Immature natural killer cell (primary cell): ENCODE measurements around the gene TRRAP. TPM values are rescaled to one million over a fixed set of nuclear protein-coding genes. Genes with fewer than 3 reads are reported as not detected.
A peak's percentile ranks its signal among the peaks of the same experiment; 100 is the strongest.
"Not testable (repeated sequence)": the region's sequence is repeated elsewhere in the genome, so short reads cannot be mapped to it uniquely, and the experiment has no call there.

Experiments
- DNase-seq, 3 donors: peaks; one replicate each; pipeline ENCODE4 v3.0.0; 2022; ENCODE audit warnings: mixed read lengths in 1 of 3
- H3K27ac Mint-ChIP-seq, 6 donors: one replicate each; pipeline ENCODE4 v1.8.0; 2020; ENCODE audit warnings: mixed read lengths in 6 of 6, mild to moderate bottlenecking in 5 of 6, inconsistent platforms in 4 of 6, moderate library complexity in 3 of 6
- H3K27me3 Mint-ChIP-seq, 3 donors: one replicate each; pipeline ENCODE4 v1.8.0; 2020 to 2021; ENCODE audit warnings: low read depth in 3 of 3, mild to moderate bottlenecking in 3 of 3, mixed read lengths in 3 of 3, moderate library complexity in 3 of 3, inconsistent platforms in 1 of 3
- H3K36me3 Mint-ChIP-seq, 3 donors: one replicate each; pipeline ENCODE4 v1.8.0; 2020; ENCODE audit warnings: mixed read lengths in 3 of 3, inconsistent platforms in 2 of 3, mild to moderate bottlenecking in 2 of 3
- H3K4me1 Mint-ChIP-seq, 2 donors: one replicate each; pipeline ENCODE4 v1.8.0; 2020; ENCODE audit warnings: inconsistent platforms in 2 of 2, mild to moderate bottlenecking in 2 of 2, mixed read lengths in 2 of 2, moderate library complexity in 1 of 2
- H3K4me3 Mint-ChIP-seq, 5 donors: one replicate each; pipeline ENCODE4 v1.8.0; 2020; ENCODE audit warnings: mild to moderate bottlenecking in 5 of 5, mixed read lengths in 5 of 5, inconsistent platforms in 3 of 5, moderate library complexity in 3 of 5
- H3K9me3 Mint-ChIP-seq, 6 donors: one replicate each; pipeline ENCODE4 v1.8.0; 2020; ENCODE audit warnings: mild to moderate bottlenecking in 6 of 6, mixed read lengths in 6 of 6, inconsistent platforms in 4 of 6, moderate library complexity in 3 of 6
- polyA plus RNA-seq, 3 donors: library from polyadenylated mRNA; unstranded; fragments of 300-500 nt; fragmentation: Illumina TruSeq; gene quantifications; one replicate each; pipeline ENCODE4 v1.2.3, GENCODE V29; 2021

TRRAP gene
- polyA plus RNA-seq: 1 to 10 TPM; 1.6 to 6.0 (median 1.8) TPM

DNA sequence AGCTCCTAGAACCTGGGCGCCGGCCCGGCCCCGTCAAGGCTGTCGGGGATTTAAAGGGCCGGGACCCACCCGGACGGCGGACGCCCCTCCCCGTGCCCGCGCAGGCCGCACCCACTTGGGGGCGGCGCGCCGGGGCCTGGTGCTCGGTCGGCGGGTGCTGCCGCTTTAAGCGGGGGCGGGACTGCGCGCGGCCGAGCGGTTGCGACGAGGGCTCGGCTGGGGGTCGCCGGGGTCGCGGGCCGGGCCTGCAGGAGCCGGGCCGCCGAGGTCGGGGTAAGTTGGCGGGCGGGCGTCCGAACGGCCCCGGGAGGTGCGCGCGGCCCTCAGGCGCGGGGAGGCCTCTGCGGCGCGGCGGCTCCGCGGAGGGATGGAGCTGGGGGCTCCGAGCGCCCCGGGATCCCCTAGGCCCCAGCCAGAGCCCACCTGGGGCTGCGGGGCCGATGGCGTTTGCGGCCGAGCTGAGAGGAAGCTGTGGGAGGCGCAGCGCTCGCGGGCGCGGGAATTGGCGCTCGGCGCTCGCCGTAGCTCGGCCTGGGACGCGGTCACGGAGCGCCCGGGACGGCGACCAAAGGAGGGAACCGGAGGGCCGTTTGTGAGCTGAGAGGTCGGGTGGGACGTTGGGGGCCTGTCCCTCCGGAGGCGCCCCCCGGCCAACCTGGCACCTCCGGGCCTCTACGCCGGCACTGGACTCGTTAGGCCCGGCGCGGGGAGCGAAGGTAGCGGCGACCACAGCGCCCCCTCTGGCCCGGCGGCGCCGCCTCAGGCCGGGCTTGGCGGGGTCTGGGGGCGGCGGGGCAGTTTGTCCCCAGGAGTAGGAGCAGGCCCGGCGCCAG, at the start of gene TRRAP:
Gene TRRAP, plus strand, starts transcription at position 168 of the 833 bp plus-strand sequence. CDS start 2,619 bp downstream, outside the sequence.
- Mint-ChIP-seq H3K9me3 (peaks cover 0 to 2% (median 0%) of the 10 kb centered on the region in 6 donors), H3K4me1 (peaks cover 17 to 18% of the 10 kb centered on the region in 2 donors), H3K27ac (peak within 1 kb of the TSS; percentile 88 to 96 (median 94)), H3K4me3 (peak within 1 kb of the TSS; percentile 95 to 98 (median 96)), H3K36me3 (peaks cover 4 to 15% (median 5%) of the 10 kb centered on the region in 3 donors), H3K27me3 (peaks cover 7 to 19% (median 9%) of the 10 kb centered on the region in 3 donors)
- peak; percentile 79 to 85 (median 84) for DNase-seq

GRCh38 chr7:98830972-98831548, 47.3 kb upstream of the TRRAP start:
- H3K27me3 Mint-ChIP-seq: peaks cover 0 to 4% (median 2%) of the 10 kb centered on the region in 3 donors
- no peaks in the 10 kb centered on the region for H3K9me3 Mint-ChIP-seq
- no peak overlapping the region for H3K27ac Mint-ChIP-seq
- no peak for DNase-seq
- no peaks in the 10 kb centered on the region for H3K36me3 Mint-ChIP-seq
- no peaks in the 10 kb centered on the region for H3K4me1 Mint-ChIP-seq
- no peak overlapping the region for H3K4me3 Mint-ChIP-seq

DNA sequence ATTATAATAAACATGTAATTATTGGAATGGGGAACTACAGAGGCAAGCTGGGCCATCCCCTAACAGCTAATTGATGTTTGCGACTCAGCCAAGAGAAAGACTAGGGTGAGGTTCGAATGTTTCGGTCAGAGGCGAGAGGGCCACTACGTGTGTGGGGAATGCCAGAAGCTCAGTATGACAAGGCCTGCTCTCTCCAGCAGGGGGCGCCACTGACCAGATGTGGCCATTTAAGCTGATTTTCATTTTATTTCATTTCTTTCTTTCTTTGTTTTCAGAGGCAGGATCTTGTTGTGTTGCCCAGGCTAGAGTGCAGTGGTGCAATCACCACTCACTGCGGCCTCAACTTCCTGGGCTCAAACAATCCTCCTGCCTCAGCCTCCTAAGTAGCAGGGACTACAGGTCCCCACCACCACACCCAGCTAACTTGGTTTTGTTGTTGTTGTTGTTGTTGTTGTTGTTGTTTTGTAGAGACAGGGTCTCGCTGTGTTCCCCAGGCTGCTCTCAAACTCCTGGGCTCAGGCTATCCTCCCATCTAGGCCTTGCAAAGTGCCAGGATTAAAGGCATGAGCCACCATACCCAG, 46.6 kb upstream of the TRRAP start:
- H3K9me3 Mint-ChIP-seq: no peaks in the 10 kb centered on the region
- peak in 1 of 3 donors; percentile 7 for DNase-seq
- H3K27me3 Mint-ChIP-seq: peaks cover 0 to 4% (median 2%) of the 10 kb centered on the region in 3 donors
- H3K27ac Mint-ChIP-seq: no peak overlapping the region
- no peaks in the 10 kb centered on the region for H3K4me1 Mint-ChIP-seq
- no peak overlapping the region for H3K4me3 Mint-ChIP-seq
- H3K36me3 Mint-ChIP-seq: no peaks in the 10 kb centered on the region

DNA sequence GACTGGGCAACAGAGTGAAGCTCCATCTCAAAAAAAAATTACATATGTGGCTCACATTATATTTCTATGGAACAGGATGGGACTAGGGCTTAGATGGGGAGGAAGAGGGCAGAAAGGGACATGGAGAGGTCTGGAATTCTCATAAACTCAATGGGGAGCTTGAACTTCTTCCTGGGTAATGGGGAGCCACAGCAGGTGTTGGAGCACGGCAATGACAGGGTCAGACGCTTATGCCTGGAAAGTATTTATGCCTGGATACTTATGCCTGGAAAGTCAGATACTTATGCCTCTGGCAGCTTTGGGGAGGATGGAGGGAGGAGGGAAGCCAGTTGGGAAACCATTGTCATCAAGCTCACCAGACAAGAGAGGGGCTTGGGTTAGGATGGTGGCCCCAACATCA, 45.3 kb upstream of the TRRAP start:
- H3K4me3 Mint-ChIP-seq: no peak overlapping the region
- H3K27ac Mint-ChIP-seq: no peak overlapping the region
- H3K9me3 Mint-ChIP-seq: no peaks in the 10 kb centered on the region
- no peaks in the 10 kb centered on the region for H3K4me1 Mint-ChIP-seq
- peaks cover 2 to 6% (median 4%) of the 10 kb centered on the region in 3 donors for H3K27me3 Mint-ChIP-seq
- no peaks in the 10 kb centered on the region for H3K36me3 Mint-ChIP-seq
- no peak for DNase-seq

DNA sequence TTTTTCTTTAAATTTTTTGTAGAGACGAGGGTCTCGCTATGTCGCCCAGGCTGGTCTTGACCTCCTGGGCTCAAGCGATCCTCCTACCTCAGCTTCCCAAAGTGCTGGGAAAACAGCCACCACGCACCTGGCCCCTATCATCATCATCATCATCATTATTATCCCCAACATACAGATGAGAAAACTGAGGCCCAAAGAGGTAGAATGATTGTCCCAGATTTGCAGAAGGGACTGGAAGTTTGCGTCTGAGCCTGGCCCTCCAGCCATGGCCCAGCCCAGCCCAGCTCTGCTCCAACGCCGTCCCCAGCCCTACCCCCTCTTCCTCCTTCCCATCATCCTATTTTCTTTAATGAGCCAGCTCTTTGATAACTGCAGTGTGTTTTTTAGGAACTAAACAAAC, 43.4 kb upstream of the TRRAP start:
- Mint-ChIP-seq H3K9me3 (no peaks in the 10 kb centered on the region), H3K4me3 (no peak overlapping the region), H3K4me1 (no peaks in the 10 kb centered on the region), H3K36me3 (no peaks in the 10 kb centered on the region), H3K27ac (no peak overlapping the region), H3K27me3 (peaks cover 1 to 6% (median 5%) of the 10 kb centered on the region in 3 donors)
- DNase-seq: no peak

- H3K4me3 Mint-ChIP-seq: no peak overlapping the region
- DNase-seq: no peak
- no peak overlapping the region for H3K27ac Mint-ChIP-seq
- H3K36me3 Mint-ChIP-seq: no peaks in the 10 kb centered on the region
- peaks cover 1 to 10% (median 6%) of the 10 kb centered on the region in 3 donors for H3K27me3 Mint-ChIP-seq
- no peaks in the 10 kb centered on the region for H3K4me1 Mint-ChIP-seq
- H3K9me3 Mint-ChIP-seq: no peaks in the 10 kb centered on the region
These were observed 41.3 kb upstream of the TRRAP start for GRCh38 chr7:98836811-98837629.

- Mint-ChIP-seq H3K4me1 (no peaks in the 10 kb centered on the region), H3K27ac (no peak overlapping the region), H3K4me3 (no peak overlapping the region), H3K27me3 (peaks cover 1 to 10% (median 6%) of the 10 kb centered on the region in 3 donors), H3K9me3 (no peaks in the 10 kb centered on the region), H3K36me3 (no peaks in the 10 kb centered on the region)
- no peak for DNase-seq
These were observed 40.7 kb upstream of the TRRAP start for GRCh38 chr7:98837630-98837972.

DNA sequence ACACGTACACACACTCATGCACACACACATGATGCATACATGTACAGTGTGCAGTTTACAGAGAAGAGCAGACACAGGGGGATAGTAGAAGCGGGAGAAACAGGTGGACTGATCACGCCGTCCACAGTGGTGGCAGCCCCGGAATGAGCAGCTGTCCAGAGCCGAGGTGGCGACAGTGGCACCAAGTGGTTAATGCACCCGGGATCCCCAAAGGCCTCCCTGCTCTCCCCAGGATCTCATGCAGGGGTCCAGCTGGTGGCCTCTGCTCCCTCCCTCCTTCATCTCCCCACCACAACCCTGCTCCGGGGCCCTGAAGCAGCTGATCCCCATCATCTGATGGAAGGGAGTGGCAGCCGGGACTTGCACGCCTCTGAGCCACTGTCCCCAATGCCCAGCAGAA, 38.2 kb upstream of the TRRAP start:
- Mint-ChIP-seq H3K4me3 (no peak overlapping the region), H3K9me3 (no peaks in the 10 kb centered on the region)

DNA sequence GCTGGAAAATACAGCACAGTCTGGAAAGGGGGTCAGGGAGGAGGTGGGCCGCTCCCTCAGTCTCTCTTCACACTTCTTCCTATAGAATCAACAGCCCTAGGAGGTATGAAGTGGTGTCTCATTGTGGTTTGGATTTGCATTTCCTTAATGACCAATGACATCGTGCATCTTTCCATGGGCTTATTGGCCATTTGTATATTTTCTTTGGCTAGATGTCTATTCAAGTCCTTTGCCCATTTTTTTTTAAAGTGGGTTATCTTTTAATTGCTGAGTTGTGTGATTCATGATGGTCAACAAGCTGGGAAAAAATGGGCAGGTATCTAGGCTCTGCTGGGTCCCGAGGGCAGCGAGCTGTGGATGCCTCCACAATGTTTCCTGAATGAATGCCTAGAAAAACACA, 37.6 kb upstream of the TRRAP start:
- H3K27me3 Mint-ChIP-seq: peaks cover 3 to 8% (median 8%) of the 10 kb centered on the region in 3 donors
- DNase-seq: no peak
- no peaks in the 10 kb centered on the region for H3K4me1 Mint-ChIP-seq
- H3K9me3 Mint-ChIP-seq: no peaks in the 10 kb centered on the region
- H3K36me3 Mint-ChIP-seq: no peaks in the 10 kb centered on the region
- no peak overlapping the region for H3K4me3 Mint-ChIP-seq
- H3K27ac Mint-ChIP-seq: no peak overlapping the region

More for the DNA sequence above, 38.2 kb upstream of the TRRAP start:
- DNase-seq: no peak
- peaks cover 3 to 10% (median 8%) of the 10 kb centered on the region in 3 donors for H3K27me3 Mint-ChIP-seq
- H3K27ac Mint-ChIP-seq: no peak overlapping the region
- no peaks in the 10 kb centered on the region for H3K36me3 Mint-ChIP-seq
- H3K4me1 Mint-ChIP-seq: no peaks in the 10 kb centered on the region

DNA sequence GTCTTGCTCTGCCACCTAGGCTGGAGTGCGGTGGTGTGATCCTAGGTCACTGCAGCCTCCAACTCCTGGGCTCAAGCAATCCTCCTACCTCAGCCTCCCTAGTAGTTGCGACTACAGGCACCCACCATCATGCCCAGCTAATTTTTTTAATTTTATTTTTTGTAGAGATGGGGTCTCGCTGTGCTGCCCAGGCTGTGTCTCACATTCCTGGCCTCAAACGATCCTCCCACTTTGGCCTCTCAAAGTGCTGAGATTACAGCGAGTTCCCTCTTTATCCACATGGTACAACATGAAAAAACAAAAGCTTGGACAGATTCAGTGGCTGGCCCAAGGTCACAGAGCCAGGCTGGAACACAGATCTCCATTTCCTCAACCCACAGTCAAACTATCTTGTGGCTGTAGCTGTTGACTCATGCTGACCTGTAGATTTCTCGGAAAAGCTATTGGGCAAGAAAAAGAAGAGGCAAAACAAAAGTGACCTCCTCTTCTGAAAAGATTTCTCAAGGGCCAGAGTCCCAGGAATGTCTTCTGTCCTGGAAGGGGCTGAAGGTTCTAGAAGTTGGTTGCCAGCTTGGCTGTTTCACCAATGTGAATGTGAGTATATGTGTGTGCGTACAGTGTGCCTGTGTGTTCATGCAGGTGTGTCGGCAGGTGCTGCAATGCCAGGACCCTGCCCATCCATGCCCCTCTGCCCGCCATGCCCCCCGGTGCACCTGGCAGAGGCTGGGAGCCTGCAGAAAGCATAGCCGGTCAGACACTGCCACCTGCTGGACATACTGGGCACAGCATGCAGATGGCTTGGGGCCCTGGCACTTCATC, 36.9 kb upstream of the TRRAP start:
- Mint-ChIP-seq H3K27ac (no peak overlapping the region), H3K27me3 (peaks cover 3 to 8% (median 8%) of the 10 kb centered on the region in 3 donors), H3K4me1 (no peaks in the 10 kb centered on the region), H3K4me3 (no peak overlapping the region), H3K36me3 (no peaks in the 10 kb centered on the region), H3K9me3 (no peaks in the 10 kb centered on the region)
- peak; percentile 30 to 48 (median 38) for DNase-seq

- not testable (repeated sequence) for H3K27ac Mint-ChIP-seq, DNase-seq, H3K27me3 Mint-ChIP-seq, H3K36me3 Mint-ChIP-seq, H3K9me3 Mint-ChIP-seq, H3K4me3 Mint-ChIP-seq, H3K4me1 Mint-ChIP-seq
These were observed 35.8 kb upstream of the TRRAP start for GRCh38 chr7:98842552-98842951.

- Mint-ChIP-seq H3K27me3 (peaks cover 0 to 13% (median 4%) of the 10 kb centered on the region in 3 donors), H3K4me3 (no peak overlapping the region)
These were observed 29.4 kb upstream of the TRRAP start for GRCh38 chr7:98848918-98849317.

GRCh38 chr7:98852826-98853225, 25.5 kb upstream of the TRRAP start:
- Mint-ChIP-seq H3K4me3 (no peak overlapping the region), H3K36me3 (no peaks in the 10 kb centered on the region)
- DNase-seq: no peak

More at GRCh38 chr7:98848918-98849317, 29.4 kb upstream of the TRRAP start:
- no peak for DNase-seq
- H3K27ac Mint-ChIP-seq: no peak overlapping the region
- peaks cover 0 to 4% (median 0%) of the 10 kb centered on the region in 6 donors for H3K9me3 Mint-ChIP-seq
- no peaks in the 10 kb centered on the region for H3K4me1 Mint-ChIP-seq
- no peaks in the 10 kb centered on the region for H3K36me3 Mint-ChIP-seq

More at GRCh38 chr7:98852826-98853225, 25.5 kb upstream of the TRRAP start:
- H3K4me1 Mint-ChIP-seq: no peaks in the 10 kb centered on the region
- H3K27ac Mint-ChIP-seq: no peak overlapping the region
- H3K27me3 Mint-ChIP-seq: peaks cover 2 to 12% (median 9%) of the 10 kb centered on the region in 3 donors
- H3K9me3 Mint-ChIP-seq: peaks cover 0 to 2% (median 0%) of the 10 kb centered on the region in 6 donors
